Measurements from ENCODE around the gene YIF1A.
A peak's percentile ranks its signal among the peaks of the same experiment; 100 is the strongest.
"Not testable (repeated sequence)": the region's sequence is repeated elsewhere in the genome, so short reads cannot be mapped to it uniquely, and the experiment has no call there.

YIF1A gene

DNA sequence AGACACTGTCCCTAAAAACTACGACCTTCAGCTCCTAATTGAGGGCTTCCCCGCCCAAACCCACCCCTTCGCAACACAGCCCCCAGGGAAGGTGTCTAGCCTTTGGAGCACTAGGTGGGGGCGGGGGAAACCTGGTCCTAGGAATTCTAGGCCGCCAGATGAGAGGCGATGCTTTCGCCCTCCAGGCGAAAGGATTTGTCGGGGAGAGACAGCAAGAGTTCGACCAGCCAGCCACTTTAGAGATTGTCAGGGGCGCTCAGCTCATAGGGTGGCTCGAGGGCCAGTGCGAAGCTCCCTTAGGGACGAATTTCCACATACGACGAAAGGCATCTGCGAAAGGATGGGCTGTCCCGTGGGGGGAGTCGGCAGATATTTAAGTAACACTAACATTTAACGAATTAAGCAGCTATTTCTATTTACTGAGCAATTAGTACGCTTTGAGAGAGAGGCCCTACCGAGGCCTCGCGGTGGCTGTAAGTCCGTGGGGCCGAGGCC, 22.6 kb upstream of the YIF1A start:
- Histone ChIP-seq H3K9me3 (ENCODE audit: control insufficient read depth in 2 of 2, low read length in 2 of 2) (no peaks in the 10 kb centered on the region), H3K9ac (ENCODE audit: low read depth in 1 of 2, low read length in 2 of 2) (peak overlapping the region; percentile 57 to 61), H3K4me3 (ENCODE audit: low read length in 2 of 2) (peak overlapping the region; percentile 68 to 81), H3K4me1 (ENCODE audit: control insufficient read depth in 2 of 2, insufficient read depth in 2 of 2, low read length in 2 of 2) (peaks cover 4 to 21% of the 10 kb centered on the region in 2 donors), H3K36me3 (ENCODE audit: control insufficient read depth in 2 of 2, insufficient read depth in 2 of 2, low read length in 2 of 2) (no peaks in the 10 kb centered on the region), H3K27me3 (ENCODE audit: control insufficient read depth in 2 of 2, insufficient read depth in 2 of 2, low read length in 2 of 2) (no peaks in the 10 kb centered on the region), H3K27ac (ENCODE audit: low read depth in 2 of 2, low read length in 2 of 2) (peak overlapping the region; percentile 80 to 92)

DNA sequence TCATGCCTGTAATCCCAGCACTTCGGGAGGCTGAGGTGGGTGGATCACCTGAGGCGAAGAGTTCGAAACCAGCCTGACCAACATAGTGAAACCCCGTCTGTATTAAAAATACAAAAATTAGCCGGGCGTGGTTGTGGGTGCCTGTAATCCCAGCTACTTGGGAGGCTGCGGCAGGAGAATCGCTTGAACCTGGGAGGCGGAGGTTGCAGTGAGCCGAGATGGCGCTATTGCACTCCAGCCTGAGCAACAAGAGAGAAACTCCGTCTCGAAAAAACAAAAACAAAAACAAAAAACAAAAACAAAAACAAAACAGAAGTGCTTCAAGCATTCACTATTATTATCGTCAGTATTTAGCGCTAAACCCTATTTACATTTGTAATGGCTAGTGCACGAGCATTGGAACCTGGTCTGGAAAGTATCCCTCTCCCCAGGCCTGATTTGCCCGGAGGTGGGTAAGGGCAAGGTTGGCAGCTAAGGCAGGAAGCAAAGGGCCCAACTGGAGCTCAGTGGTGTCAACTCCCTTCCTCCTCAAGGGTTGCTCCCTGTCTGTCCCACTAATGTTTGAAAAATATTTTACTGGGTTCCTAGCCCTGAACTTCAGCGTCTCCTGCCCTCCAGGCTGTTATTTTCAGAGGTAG, 22.0 kb upstream of the YIF1A start:
- H3K9ac ChIP-seq (ENCODE audit: low read depth in 1 of 2, low read length in 2 of 2); H3K9me3 ChIP-seq (ENCODE audit: control insufficient read depth in 2 of 2, low read length in 2 of 2); H3K4me3 ChIP-seq (ENCODE audit: low read length in 2 of 2); H3K27ac ChIP-seq (ENCODE audit: low read depth in 2 of 2, low read length in 2 of 2); H3K36me3 ChIP-seq (ENCODE audit: control insufficient read depth in 2 of 2, insufficient read depth in 2 of 2, low read length in 2 of 2); H3K27me3 ChIP-seq (ENCODE audit: control insufficient read depth in 2 of 2, insufficient read depth in 2 of 2, low read length in 2 of 2): not testable (repeated sequence)
- peaks cover 4 to 21% of the 10 kb centered on the region in 2 donors for H3K4me1 ChIP-seq (ENCODE audit: control insufficient read depth in 2 of 2, insufficient read depth in 2 of 2, low read length in 2 of 2)

DNA sequence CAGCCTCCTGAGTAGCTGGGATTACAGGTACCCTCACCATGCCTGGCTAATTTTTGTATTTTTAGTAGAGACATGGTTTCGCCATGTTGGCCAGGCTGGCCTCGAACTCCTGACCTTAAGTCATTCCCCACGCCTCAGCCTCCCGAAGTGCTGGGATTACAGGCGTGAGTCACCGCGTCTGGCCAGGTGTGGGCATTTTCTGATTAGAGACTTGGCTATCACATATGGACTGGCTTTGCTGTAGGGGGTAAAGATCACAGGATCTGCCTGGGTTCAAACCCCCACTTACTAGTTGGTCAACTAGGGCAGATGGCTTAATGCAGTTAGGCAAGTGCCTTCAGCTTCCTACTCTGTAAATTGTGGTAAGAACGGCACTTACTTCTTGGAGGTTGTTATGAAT, 21.4 kb upstream of the YIF1A start:
- Histone ChIP-seq H3K27ac (ENCODE audit: low read depth in 2 of 2, low read length in 2 of 2) (no peak overlapping the region), H3K4me1 (ENCODE audit: control insufficient read depth in 2 of 2, insufficient read depth in 2 of 2, low read length in 2 of 2) (peaks cover 4 to 19% of the 10 kb centered on the region in 2 donors), H3K4me3 (ENCODE audit: low read length in 2 of 2) (no peak overlapping the region), H3K36me3 (ENCODE audit: control insufficient read depth in 2 of 2, insufficient read depth in 2 of 2, low read length in 2 of 2) (no peaks in the 10 kb centered on the region), H3K27me3 (ENCODE audit: control insufficient read depth in 2 of 2, insufficient read depth in 2 of 2, low read length in 2 of 2) (no peaks in the 10 kb centered on the region), H3K9me3 (ENCODE audit: control insufficient read depth in 2 of 2, low read length in 2 of 2) (no peaks in the 10 kb centered on the region), H3K9ac (ENCODE audit: low read depth in 1 of 2, low read length in 2 of 2) (no peak overlapping the region)

DNA sequence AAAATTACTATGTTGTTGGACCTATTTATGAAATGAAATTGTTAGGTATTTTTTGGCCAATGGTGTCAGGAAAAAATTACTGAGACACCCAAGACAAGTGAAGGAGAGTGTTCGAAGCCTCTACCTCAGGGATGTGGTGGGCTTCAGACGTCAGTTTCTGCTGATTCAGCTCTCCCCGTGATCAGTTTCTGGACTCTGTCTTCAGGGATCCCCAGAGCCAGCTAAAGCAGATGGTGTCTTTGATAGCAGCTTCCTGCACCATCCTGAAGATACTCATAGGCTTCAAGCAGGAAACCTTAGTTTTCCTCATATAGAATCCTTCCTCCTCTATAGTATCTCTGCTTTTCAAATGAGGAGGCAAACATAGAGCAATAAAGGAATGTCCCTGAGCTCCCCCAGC, 20.5 kb upstream of the YIF1A start:
- Histone ChIP-seq H3K27me3 (ENCODE audit: control insufficient read depth in 2 of 2, insufficient read depth in 2 of 2, low read length in 2 of 2) (no peaks in the 10 kb centered on the region), H3K36me3 (ENCODE audit: control insufficient read depth in 2 of 2, insufficient read depth in 2 of 2, low read length in 2 of 2) (no peaks in the 10 kb centered on the region), H3K4me1 (ENCODE audit: control insufficient read depth in 2 of 2, insufficient read depth in 2 of 2, low read length in 2 of 2) (peaks cover 4 to 14% of the 10 kb centered on the region in 2 donors), H3K27ac (ENCODE audit: low read depth in 2 of 2, low read length in 2 of 2) (no peak overlapping the region), H3K9ac (ENCODE audit: low read depth in 1 of 2, low read length in 2 of 2) (no peak overlapping the region), H3K9me3 (ENCODE audit: control insufficient read depth in 2 of 2, low read length in 2 of 2) (no peaks in the 10 kb centered on the region), H3K4me3 (ENCODE audit: low read length in 2 of 2) (no peak overlapping the region)

DNA sequence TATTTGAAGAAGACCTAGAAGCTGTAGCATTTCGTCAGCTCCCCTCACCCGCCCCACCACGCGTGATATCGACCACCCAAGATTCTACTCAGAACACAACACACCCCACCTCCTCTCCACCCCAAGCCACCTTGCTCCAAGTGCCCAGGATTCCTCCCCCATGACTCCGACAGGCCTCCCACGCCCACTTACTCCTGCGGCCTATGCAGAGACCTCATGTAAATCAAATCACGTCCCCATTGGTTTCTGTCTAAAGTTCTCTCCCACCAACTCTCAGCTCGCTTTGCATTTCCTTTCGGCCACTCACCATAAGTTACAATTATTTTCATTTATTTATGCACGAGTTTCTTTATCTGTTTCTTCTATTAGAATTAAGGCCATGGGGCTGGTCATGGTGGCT, 13.7 kb upstream of the YIF1A start:
- Histone ChIP-seq H3K9me3 (ENCODE audit: control insufficient read depth in 2 of 2, low read length in 2 of 2) (no peaks in the 10 kb centered on the region), H3K4me3 (ENCODE audit: low read length in 2 of 2) (no peak overlapping the region), H3K9ac (ENCODE audit: low read depth in 1 of 2, low read length in 2 of 2) (no peak overlapping the region), H3K27me3 (ENCODE audit: control insufficient read depth in 2 of 2, insufficient read depth in 2 of 2, low read length in 2 of 2) (no peaks in the 10 kb centered on the region), H3K4me1 (ENCODE audit: control insufficient read depth in 2 of 2, insufficient read depth in 2 of 2, low read length in 2 of 2) (no peaks in the 10 kb centered on the region), H3K27ac (ENCODE audit: low read depth in 2 of 2, low read length in 2 of 2) (no peak overlapping the region), H3K36me3 (ENCODE audit: control insufficient read depth in 2 of 2, insufficient read depth in 2 of 2, low read length in 2 of 2) (no peaks in the 10 kb centered on the region)

DNA sequence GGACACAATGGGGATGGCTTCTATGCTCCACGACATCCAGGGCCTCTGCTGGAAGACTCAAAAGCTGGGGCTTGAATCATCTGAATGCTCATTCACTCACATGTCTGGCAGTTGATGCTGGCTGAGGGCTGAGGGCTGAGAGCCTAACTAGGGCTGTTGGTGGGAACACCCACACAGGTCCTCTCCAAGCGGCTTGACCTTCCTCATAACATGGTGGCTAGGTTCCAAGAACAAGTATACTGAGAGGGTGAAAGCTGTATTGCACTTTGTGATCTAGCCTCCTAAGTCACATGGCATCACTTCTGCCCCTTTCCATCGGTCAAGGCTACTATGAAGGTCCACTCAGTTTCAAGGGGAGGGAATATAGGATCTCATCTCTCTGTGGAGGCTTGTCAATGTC, 10.2 kb upstream of the YIF1A start:
- Histone ChIP-seq H3K36me3 (ENCODE audit: control insufficient read depth in 2 of 2, insufficient read depth in 2 of 2, low read length in 2 of 2) (no peaks in the 10 kb centered on the region), H3K4me3 (ENCODE audit: low read length in 2 of 2) (no peak overlapping the region), H3K4me1 (ENCODE audit: control insufficient read depth in 2 of 2, insufficient read depth in 2 of 2, low read length in 2 of 2) (no peaks in the 10 kb centered on the region), H3K27ac (ENCODE audit: low read depth in 2 of 2, low read length in 2 of 2) (no peak overlapping the region), H3K27me3 (ENCODE audit: control insufficient read depth in 2 of 2, insufficient read depth in 2 of 2, low read length in 2 of 2) (no peaks in the 10 kb centered on the region), H3K9ac (ENCODE audit: low read depth in 1 of 2, low read length in 2 of 2) (no peak overlapping the region), H3K9me3 (ENCODE audit: control insufficient read depth in 2 of 2, low read length in 2 of 2) (no peaks in the 10 kb centered on the region)

DNA sequence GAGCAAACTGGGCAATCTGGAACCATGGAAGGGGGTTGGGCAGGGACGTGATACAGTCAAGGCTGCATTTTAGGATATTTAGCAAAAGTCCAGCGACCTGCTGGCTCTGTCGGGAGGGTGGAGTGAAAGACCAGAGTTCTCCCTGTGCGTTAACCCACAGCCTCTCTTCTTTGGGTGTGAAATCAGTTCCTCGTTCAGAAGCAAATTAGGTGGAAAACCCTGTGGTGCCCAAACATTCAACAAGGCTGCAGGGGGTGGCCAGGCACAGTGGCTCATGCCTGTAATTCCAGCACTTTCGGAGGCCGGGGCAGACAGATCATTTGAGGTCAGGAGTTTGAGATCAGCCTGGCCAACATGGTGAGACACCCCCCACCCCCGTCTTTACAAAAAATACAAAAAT, 8.7 kb upstream of the YIF1A start:
- H3K27me3 ChIP-seq (ENCODE audit: control insufficient read depth in 2 of 2, insufficient read depth in 2 of 2, low read length in 2 of 2): peaks cover 8 to 12% of the 10 kb centered on the region in 2 donors
- no peaks in the 10 kb centered on the region for H3K4me1 ChIP-seq (ENCODE audit: control insufficient read depth in 2 of 2, insufficient read depth in 2 of 2, low read length in 2 of 2)
- no peak overlapping the region for H3K27ac ChIP-seq (ENCODE audit: low read depth in 2 of 2, low read length in 2 of 2)
- H3K9me3 ChIP-seq (ENCODE audit: control insufficient read depth in 2 of 2, low read length in 2 of 2): no peaks in the 10 kb centered on the region
- no peak overlapping the region for H3K4me3 ChIP-seq (ENCODE audit: low read length in 2 of 2)
- no peak overlapping the region for H3K9ac ChIP-seq (ENCODE audit: low read depth in 1 of 2, low read length in 2 of 2)
- H3K36me3 ChIP-seq (ENCODE audit: control insufficient read depth in 2 of 2, insufficient read depth in 2 of 2, low read length in 2 of 2): no peaks in the 10 kb centered on the region

DNA sequence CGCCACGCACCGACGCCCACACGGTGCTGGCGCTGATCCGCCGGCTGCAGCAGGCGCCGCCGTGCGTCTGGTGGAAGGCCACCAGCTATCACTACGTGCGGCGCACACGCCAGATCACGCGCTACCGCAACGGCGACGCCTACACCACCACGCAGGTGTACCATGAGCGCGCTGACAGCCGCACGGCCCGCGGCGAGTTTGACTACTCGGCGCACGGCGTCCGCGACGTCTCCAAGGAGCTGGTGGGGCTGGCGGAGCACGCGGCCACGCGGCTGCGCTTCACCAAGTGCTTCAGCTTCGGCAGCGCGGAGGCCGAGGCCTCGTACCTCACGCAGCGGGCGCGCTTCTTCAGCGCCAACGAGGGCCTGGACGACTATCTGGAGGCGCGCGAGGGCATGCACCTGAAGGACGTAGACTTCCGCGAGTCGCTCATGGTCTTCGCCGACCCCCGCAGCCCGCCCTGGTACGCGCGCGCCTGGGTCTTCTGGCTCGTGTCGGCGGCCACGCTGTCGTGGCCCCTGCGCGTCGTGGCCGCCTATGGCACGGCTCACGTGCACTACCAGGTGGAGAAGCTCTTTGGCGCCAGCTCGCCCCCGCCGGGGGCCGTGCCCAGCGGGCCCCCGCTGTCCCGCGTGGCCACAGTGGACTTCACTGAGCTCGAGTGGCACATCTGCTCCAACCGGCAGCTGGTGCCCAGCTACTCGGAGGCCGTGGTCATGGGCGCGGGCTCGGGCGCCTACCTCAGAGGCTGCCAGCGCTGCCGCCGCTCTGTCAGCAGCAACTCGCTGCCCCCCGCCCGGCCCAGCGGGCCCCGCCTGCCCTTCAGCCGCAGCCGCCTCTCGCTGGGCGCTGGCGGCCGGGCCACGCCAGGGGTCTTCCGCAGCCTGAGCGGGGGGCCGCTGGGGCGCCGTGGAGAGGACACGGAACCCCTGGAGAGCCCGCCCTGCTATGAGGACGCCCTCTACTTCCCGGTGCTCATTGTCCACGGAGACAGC, 6.0 kb upstream of the YIF1A start:
- H3K27me3 ChIP-seq (ENCODE audit: control insufficient read depth in 2 of 2, insufficient read depth in 2 of 2, low read length in 2 of 2): peaks cover 17 to 22% of the 10 kb centered on the region in 2 donors
- peaks cover 3 to 4% of the 10 kb centered on the region in 2 donors for H3K4me1 ChIP-seq (ENCODE audit: control insufficient read depth in 2 of 2, insufficient read depth in 2 of 2, low read length in 2 of 2)

DNA sequence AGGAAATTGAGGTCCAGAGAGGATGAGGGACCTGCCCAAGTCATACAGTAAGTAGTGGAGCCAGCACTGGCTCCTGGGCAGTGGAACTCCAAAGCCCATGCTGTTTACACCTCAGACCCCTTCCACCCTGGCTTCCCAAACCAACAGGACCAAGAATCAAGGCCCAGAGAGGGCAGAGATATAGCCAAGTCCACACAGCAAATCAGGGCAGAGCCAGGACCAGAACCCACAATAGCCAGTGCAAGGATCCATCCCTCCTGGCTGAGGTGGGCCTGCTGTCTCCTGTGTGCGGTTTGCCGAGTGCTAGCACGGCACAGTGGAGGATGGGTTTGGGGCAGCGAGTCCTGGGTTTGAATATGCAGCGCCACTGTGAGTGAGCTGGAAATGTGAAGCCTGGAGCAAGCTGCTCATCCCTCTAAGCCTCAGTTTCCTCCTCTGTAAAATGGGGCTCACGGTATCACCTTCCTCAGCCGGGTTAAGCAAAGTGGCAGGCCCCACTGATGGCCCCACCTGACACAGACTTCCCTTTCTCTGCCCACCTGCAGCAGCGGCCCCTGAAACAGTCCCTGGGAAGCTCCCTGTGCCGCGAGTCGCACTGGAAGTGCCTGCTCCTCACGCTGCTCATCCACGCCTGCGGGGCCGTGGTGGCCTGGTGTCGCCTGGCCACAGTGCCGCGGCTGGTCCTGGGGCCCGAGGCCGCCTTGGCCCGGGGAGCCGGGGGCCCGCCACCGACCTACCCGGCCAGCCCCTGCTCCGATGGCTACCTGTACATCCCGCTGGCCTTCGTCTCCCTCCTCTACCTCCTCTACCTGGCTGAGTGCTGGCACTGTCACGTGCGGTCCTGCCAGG, 5.1 kb upstream of the YIF1A start:
- Histone ChIP-seq H3K9ac (ENCODE audit: low read depth in 1 of 2, low read length in 2 of 2) (no peak overlapping the region), H3K4me3 (ENCODE audit: low read length in 2 of 2) (no peak overlapping the region), H3K4me1 (ENCODE audit: control insufficient read depth in 2 of 2, insufficient read depth in 2 of 2, low read length in 2 of 2) (peaks cover 8 to 10% of the 10 kb centered on the region in 2 donors), H3K27ac (ENCODE audit: low read depth in 2 of 2, low read length in 2 of 2) (no peak overlapping the region), H3K9me3 (ENCODE audit: control insufficient read depth in 2 of 2, low read length in 2 of 2) (no peaks in the 10 kb centered on the region), H3K36me3 (ENCODE audit: control insufficient read depth in 2 of 2, insufficient read depth in 2 of 2, low read length in 2 of 2) (no peaks in the 10 kb centered on the region), H3K27me3 (ENCODE audit: control insufficient read depth in 2 of 2, insufficient read depth in 2 of 2, low read length in 2 of 2) (peaks cover 17 to 22% of the 10 kb centered on the region in 2 donors)

More for the DNA sequence above, 6.0 kb upstream of the YIF1A start:
- no peak overlapping the region for H3K27ac ChIP-seq (ENCODE audit: low read depth in 2 of 2, low read length in 2 of 2)
- H3K9me3 ChIP-seq (ENCODE audit: control insufficient read depth in 2 of 2, low read length in 2 of 2): no peaks in the 10 kb centered on the region
- no peaks in the 10 kb centered on the region for H3K36me3 ChIP-seq (ENCODE audit: control insufficient read depth in 2 of 2, insufficient read depth in 2 of 2, low read length in 2 of 2)
- H3K9ac ChIP-seq (ENCODE audit: low read depth in 1 of 2, low read length in 2 of 2): no peak overlapping the region
- no peak overlapping the region for H3K4me3 ChIP-seq (ENCODE audit: low read length in 2 of 2)
